Measurements from ENCODE around the gene KCNC4. TPM values are rescaled to one million over a fixed set of nuclear protein-coding genes. Genes with fewer than 3 reads are reported as not detected.

Gene KCNC4
- total RNA-seq, 6 donors from 2014 or later = 2.5 to 11.9 (median 4.4) TPM

DNA sequence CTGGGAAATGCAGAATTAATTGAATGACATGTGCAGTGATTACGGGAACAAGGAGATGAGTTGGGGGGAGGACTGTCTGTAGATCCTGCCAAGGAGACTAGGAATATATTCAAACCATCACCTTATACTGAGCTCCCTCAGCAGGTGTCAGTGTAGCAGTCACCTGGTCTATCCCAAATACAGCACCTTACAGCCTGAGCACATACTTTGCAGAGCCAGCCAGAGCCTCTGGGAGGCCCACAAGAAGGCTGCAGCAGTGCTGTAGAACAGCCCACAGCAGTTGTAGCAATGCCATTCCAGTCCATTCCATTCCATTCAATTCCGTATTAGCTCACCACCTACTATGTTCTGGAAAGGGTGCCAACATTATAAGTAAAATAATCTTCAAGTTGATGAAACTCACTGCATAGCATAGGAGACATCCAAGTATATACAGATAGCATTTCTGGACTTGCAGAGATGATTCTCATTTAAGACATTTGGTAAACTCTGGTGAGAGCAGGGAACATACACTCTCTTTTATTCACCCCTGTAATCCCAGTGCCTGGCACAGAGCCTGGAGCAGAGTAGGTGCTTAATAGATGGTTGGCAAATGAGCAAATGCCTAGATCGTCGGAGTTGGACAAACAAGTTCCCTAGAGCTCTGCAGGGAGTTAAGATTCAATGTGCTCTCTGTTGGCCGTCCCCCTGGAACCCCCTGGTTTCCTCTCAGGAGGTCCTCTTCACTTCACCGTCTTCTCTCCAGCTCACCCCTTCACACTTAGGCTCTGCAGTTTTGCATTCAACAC is 44.7 kb downstream of the KCNC4 start:
- Histone ChIP-seq H3K36me3 (no peaks in the 10 kb centered on the region), H3K4me1 (no peaks in the 10 kb centered on the region), H3K9me3 (no peaks in the 10 kb centered on the region), H3K4me3 (no peak overlapping the region), H3K27ac (no peak overlapping the region), H3K27me3 (no peaks in the 10 kb centered on the region)
- ATAC-seq (ENCODE audit: low FRiP score in 2 of 2) (no peak), DNase-seq (no peak)
- WGBS, 2 donors = 64 to 67% methylated on average over 6 of the region's 6 CpGs
- TF ChIP-seq POLR2AphosphoS5 (IDR thresholded peaks at IDR 0.05) (no peak), CTCF (IDR thresholded peaks at IDR 0.05) (no peak), POLR2A (IDR thresholded peaks at IDR 0.05) (no peak), EP300 (IDR thresholded peaks at IDR 0.05) (no peak)

DNA sequence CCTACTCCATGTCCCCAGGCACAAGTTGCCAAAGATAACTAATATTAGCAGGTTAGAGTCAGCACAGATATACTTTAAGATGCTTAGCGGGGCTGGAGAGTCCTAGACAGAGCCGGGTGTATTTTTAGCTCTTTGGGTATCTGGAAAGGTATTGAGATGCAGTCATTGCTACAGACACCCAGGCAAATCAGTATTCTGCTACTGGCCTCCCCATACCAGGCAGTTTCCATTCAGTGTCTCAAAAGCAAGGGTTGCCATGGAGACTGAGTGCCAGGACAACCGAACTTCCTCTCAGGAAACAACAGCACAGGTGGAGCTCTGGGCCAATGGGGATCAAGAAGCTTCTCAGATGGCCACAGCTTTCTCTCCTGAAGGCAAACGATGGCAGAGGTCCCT is 45.3 kb downstream of the KCNC4 start:
- no peaks in the 10 kb centered on the region for H3K27me3 ChIP-seq
- no peak overlapping the region for H3K27ac ChIP-seq
- H3K4me3 ChIP-seq = no peak overlapping the region
- no peaks in the 10 kb centered on the region for H3K9me3 ChIP-seq
- DNase-seq = no peak
- no peak for ATAC-seq (ENCODE audit: low FRiP score in 2 of 2)
- WGBS, 2 donors = 51 to 57% methylated on average over 3 to 4 of the region's 4 CpGs
- H3K36me3 ChIP-seq = no peaks in the 10 kb centered on the region
- no peak for TF ChIP-seq POLR2AphosphoS5 (IDR thresholded peaks at IDR 0.05)
- H3K4me1 ChIP-seq = no peaks in the 10 kb centered on the region

GRCh38 chr1:110258734-110259133 is 48.6 kb downstream of the KCNC4 start:
- Histone ChIP-seq H3K27ac (no peak overlapping the region), H3K27me3 (no peaks in the 10 kb centered on the region), H3K4me3 (no peak overlapping the region), H3K4me1 (peaks cover 0 to 5% (median 2%) of the 10 kb centered on the region in 4 donors), H3K36me3 (no peaks in the 10 kb centered on the region), H3K9me3 (no peaks in the 10 kb centered on the region)
- no peak for TF ChIP-seq POLR2AphosphoS5 (IDR thresholded peaks at IDR 0.05)
- no peak for TF ChIP-seq POLR2A (IDR thresholded peaks at IDR 0.05)
- TF ChIP-seq EP300 (IDR thresholded peaks at IDR 0.05) = no peak
- TF ChIP-seq CTCF (IDR thresholded peaks at IDR 0.05) = no peak
- DNase-seq (no peak), ATAC-seq (ENCODE audit: low FRiP score in 2 of 2) (no peak)
- WGBS, 2 donors = 83 to 100% methylated on average over 1 to 2 of the region's 2 CpGs

DNA sequence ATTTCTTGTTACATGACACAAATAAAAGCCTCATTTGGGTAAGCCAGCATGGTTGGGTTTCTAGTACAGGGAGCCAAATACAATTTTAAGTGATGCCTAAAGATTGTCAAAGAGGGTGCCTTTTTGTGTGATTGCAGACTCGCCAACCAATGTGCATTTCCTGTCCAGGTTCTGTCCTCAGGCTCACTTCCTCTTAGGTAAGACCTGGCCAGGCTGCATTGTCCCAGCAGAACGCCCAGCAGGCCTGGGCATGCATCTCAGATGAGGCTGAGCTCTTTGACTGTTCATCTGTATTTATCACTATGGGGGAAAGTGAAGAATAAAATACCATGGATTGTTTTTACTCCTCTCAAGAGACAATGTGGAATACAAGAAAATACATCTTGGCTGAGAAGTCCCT is 49.7 kb downstream of the KCNC4 start:
- no peak overlapping the region for H3K4me3 ChIP-seq
- no peaks in the 10 kb centered on the region for H3K9me3 ChIP-seq
- WGBS, 2 donors = 58 to 61% methylated on average over 2 of the region's 2 CpGs
- H3K4me1 ChIP-seq = peaks cover 0 to 9% (median 2%) of the 10 kb centered on the region in 4 donors
- no peaks in the 10 kb centered on the region for H3K27me3 ChIP-seq
- H3K36me3 ChIP-seq = no peaks in the 10 kb centered on the region
- ATAC-seq (ENCODE audit: low FRiP score in 2 of 2) = no peak
- TF ChIP-seq POLR2AphosphoS5 (IDR thresholded peaks at IDR 0.05) (no peak), EP300 (IDR thresholded peaks at IDR 0.05) (no peak), CTCF (IDR thresholded peaks at IDR 0.05) (no peak), POLR2A (IDR thresholded peaks at IDR 0.05) (no peak)
- peak in 1 of 2 donors; percentile 35 for DNase-seq
- no peak overlapping the region for H3K27ac ChIP-seq

Small RNA genes within 50 kb of the gene (small RNA-seq; reads per million reads assigned to genes)
- gene AL137790.1 = 0 reads per million in 4 donors

Other genes starting within 250 kb of the KCNC4 start
- 10 to 100 TPM; 41.9 to 89.6 (median 76.1) TPM for gene AHCYL1, start 225.5 kb upstream of the KCNC4 start, total RNA-seq
- gene STRIP1, start 175.7 kb upstream of the KCNC4 start, total RNA-seq = 10 to 100 TPM; 29.2 to 62.9 (median 34.3) TPM
- gene ALX3, start 139.6 kb upstream of the KCNC4 start, total RNA-seq = under 1 TPM in 1 of 6 donors, not detected in 5; 0.24 TPM
- not detected for gene UBL4B, start 97.9 kb upstream of the KCNC4 start, total RNA-seq
- gene SLC6A17, start 59.8 kb upstream of the KCNC4 start, total RNA-seq = under 1 TPM in 1 of 6 donors, not detected in 5; 0.07 TPM
- 10 to 100 TPM; 20.7 to 85.9 (median 36.2) TPM for gene RBM15, start 129.1 kb downstream of the KCNC4 start, total RNA-seq
- gene SLC16A4, start 180.7 kb downstream of the KCNC4 start, total RNA-seq = 10 to 100 TPM in 4 of 6 donors, 1 to 10 TPM in 2; 7.8 to 23.0 (median 15.4) TPM
- 100 to 1,000 TPM in 3 of 6 donors, 10 to 100 TPM in 3; 26.5 to 130 (median 89.9) TPM for gene LAMTOR5, start 197.4 kb downstream of the KCNC4 start, total RNA-seq
- gene PROK1, start 240.8 kb downstream of the KCNC4 start, total RNA-seq = under 1 TPM in 1 of 6 donors, not detected in 5; 0.33 TPM